Pancreas (tissue), 10 donors: ENCODE measurements around the gene PARVG. TPM values are rescaled to one million over a fixed set of nuclear protein-coding genes. Genes with fewer than 3 reads are reported as not detected.
"Not testable (repeated sequence)": the region's sequence is repeated elsewhere in the genome, so short reads cannot be mapped to it uniquely, and the experiment has no call there.

Experiments
- ATAC-seq, 4 donors: fragments of 200-7000 bp; cut with Tn5 transposase; one replicate each; pipeline versions ENCODE4 v1.8.0 to v1.9.1; 2020; ENCODE audit warnings: mild to moderate bottlenecking in 4 of 4, moderate library complexity in 4 of 4
- DNase-seq, 6 donors: peaks; one replicate each; pipeline ENCODE4 v3.0.0-alpha.2; 2020
- FAIRE-seq: peaks from 2 replicates; lab custom pipeline; 2012; peaks lifted over from hg19 to GRCh38; lab: Jason Lieb, UNC
- H3K27ac ChIP-seq, 4 donors: fragments of 200-600 bp; sonication (generic); 1 replicate in 3 of 4; 2 replicates in 1 of 4; pipeline versions ENCODE4 v1.5.0 to v1.8.0; 2020
- H3K27me3 ChIP-seq, 4 donors: fragments of 200-600 bp; one replicate each; pipeline ENCODE4 v1.8.0; 2021
- H3K36me3 ChIP-seq, 3 donors: fragments of 200-600 bp; sonication (generic) in 1 of 3; one replicate each; pipeline versions ENCODE4 v1.5.0 to v1.8.0; 2020 to 2021
- H3K4me1 ChIP-seq, 3 donors: fragments of 200-600 bp; one replicate each; pipeline ENCODE4 v1.8.0; 2021
- H3K4me3 ChIP-seq, 4 donors: fragments of 200-600 bp; sonication (generic) in 2 of 4; one replicate each; pipeline versions ENCODE4 v1.5.0 to v1.8.0; 2020 to 2021
- H3K9me3 ChIP-seq, 4 donors: fragments of 200-600 bp; one replicate each; pipeline ENCODE4 v1.8.0; 2021
- WGBS, 2 donors: extraction: QIAGEN DNeasy Blood & Tissue Kit; methylation state at CpG; one replicate each; pipeline ENCODE4 v1.1.7; 2013; 5-methylcytosine and 5-hydroxymethylcytosine counted together
- intact Hi-C, 3 donors: fragments of 100-400 bp; cut with DNase I; formaldehyde crosslinking; loops; one replicate each; pipeline versions ENCODE4 v1.11.1 to v1.14.2; 2022
- polyA plus RNA-seq, 2 donors: library from polyadenylated mRNA; stranded (reverse); fragments of 200-250 nt; gene quantifications; one replicate each; pipeline ENCODE4 v1.2.3, GENCODE V29; 2013
- total RNA-seq, 6 donors: library from RNA; stranded (reverse); fragmentation: NEBNext Ultra II Directional in 4 of 6; extraction: Animal tissue kit (Norgen Biotek cat#: 25700) in 4 of 6; gene quantifications; one replicate each; pipeline versions ENCODE4 v1.2.1 to v1.2.4, GENCODE V29; 2021 to 2023
- TF ChIP-seq, protein P1 (sequence below), 4 donors: fragments of 200-600 bp; sonication (generic) in 3 of 4; IDR thresholded peaks; one replicate each; pipeline versions ENCODE4 v1.5.0 to v1.8.0; 2021; ENCODE audit warnings: antibody characterized with exemption in 4 of 4
- donor health status: healthy with polysubstance abuse.
- donor health status: DM: no; HTN: no; CAD: no; lungs with moderate emphysema.
- donor health status: DM: no; HTN: no; CAD: no.
- donor health status: control.
- donor health status: control.
- donor health status: Bipolar disorder and iron deficiency.
- donor health status: DM: yes; HTN: yes; CAD: no.
- donor health status: DM: no; HTN: no; CAD: no.
- donor health status: DM: no; HTN: no; CAD: no.
- donor health status: DM: yes; HTN: yes; CAD: no.

PARVG gene
- total and polyA plus RNA-seq, 8 donors, result 1.1 to 17.0 (median 3.2) TPM

DNA sequence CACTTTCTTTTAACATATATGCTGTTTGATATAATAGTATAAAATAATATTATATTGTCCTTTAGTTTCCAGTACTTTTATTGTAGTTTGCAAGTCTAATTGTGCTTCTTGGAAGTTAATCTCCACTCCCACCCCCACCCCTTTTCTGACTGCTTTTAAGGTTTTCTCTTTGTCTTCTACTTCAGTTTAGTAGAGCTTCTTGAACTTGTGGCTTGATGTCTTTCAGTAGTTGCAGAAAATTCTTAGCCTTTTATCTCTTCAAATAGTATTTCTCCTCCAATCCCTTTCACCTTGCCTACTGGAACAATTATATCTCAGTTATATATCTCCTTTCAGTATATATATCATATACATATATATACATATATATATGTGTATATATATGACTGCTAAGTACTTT, 56.6 kb downstream of the PARVG start:
- Histone ChIP-seq H3K9me3 (no peaks in the 10 kb centered on the region), H3K27me3 (no peaks in the 10 kb centered on the region), H3K4me3 (no peak overlapping the region), H3K4me1 (no peaks in the 10 kb centered on the region), H3K36me3 (no peaks in the 10 kb centered on the region), H3K27ac (no peak overlapping the region)
- DNase-seq (no peak), ATAC-seq (no peak), FAIRE-seq (no peak)
- intact Hi-C loops, result no loop called here
- TF ChIP-seq, protein P1, sequence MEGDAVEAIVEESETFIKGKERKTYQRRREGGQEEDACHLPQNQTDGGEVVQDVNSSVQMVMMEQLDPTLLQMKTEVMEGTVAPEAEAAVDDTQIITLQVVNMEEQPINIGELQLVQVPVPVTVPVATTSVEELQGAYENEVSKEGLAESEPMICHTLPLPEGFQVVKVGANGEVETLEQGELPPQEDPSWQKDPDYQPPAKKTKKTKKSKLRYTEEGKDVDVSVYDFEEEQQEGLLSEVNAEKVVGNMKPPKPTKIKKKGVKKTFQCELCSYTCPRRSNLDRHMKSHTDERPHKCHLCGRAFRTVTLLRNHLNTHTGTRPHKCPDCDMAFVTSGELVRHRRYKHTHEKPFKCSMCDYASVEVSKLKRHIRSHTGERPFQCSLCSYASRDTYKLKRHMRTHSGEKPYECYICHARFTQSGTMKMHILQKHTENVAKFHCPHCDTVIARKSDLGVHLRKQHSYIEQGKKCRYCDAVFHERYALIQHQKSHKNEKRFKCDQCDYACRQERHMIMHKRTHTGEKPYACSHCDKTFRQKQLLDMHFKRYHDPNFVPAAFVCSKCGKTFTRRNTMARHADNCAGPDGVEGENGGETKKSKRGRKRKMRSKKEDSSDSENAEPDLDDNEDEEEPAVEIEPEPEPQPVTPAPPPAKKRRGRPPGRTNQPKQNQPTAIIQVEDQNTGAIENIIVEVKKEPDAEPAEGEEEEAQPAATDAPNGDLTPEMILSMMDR (IDR thresholded peaks at IDR 0.05), result no peak

DNA sequence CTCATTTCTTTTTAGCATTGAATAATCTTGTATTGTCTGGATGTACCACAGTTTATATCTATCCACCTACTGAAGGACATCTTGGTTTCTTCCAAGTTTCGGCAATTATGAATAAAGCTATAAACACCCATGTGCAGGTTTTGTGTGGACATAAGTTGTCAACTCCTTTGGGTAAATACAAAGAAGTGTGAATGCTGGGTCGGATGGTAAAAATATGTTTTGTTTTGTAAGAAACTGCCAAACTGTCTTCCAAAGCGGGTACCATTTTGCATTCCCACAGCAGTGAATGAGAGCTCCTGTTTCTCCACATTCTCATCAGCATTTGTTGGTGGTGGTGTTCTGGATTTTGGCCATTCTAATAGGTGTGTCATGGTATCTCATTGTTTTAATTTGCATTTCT, 60.4 kb downstream of the PARVG start:
- FAIRE-seq, H3K4me3 ChIP-seq, DNase-seq, H3K27me3 ChIP-seq, intact Hi-C loops, ATAC-seq, H3K27ac ChIP-seq, H3K9me3 ChIP-seq, H3K4me1 ChIP-seq, H3K36me3 ChIP-seq: not testable (repeated sequence)
- WGBS, 2 donors, result 84% methylated on average over 3 of the region's 3 CpGs

DNA sequence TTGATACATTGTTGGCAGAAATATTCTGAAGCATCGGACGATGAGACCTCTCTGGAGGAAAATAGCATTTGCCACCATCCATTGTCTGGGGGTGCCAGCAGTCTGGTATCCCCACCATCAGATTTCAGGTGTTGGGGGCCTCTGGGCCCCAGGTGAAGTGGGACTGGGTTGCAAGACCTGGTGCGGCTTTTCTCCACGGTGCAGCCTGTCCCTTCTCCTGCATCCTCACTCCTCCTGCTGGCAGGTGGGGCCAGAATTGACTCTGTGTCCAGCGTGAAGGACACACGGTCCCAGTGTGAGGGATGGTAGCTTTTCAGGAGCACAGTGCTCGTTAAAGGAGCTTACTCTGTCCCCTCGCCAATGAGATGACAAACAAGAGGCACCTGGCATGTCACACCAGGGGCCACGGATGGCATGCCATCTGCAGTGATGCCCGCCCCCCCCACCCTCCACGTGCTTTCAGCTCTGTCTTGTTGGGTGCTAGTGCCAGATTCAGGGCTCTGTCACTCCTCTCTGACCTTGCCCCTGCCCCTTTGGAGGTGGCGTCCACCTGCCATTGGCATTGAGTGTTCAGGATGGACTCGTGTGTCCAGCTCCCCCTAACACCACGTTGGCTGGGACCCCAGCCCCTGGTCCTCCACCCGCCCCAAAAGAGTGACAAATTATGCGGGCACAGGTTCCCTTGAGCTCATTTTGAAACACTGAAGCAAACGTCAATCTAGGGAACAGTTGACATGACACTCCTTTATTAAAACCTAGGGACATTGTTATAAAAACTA, 62.4 kb downstream of the PARVG start:
- Histone ChIP-seq H3K9me3 (no peaks in the 10 kb centered on the region), H3K27ac (no peak overlapping the region)
- intact Hi-C loops, result no loop called here

DNA sequence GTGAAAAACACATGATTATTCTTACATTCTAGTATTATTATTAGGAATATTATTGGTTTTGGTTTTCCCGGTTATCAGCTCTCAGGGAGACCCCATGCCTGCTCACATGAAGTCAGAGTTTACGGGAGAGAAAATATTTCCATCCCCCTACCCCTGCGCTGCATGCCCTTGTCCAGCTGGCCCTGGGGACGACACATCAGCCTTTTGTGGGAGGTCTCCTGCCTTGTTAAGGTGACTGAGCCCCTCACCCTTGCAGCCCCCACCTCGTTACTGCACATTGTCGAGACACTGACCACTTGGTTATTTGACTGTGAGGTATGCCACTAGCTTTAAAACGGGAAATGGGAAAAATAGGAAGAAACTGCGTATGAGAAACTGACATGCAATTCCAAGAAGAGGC, 63.0 kb downstream of the PARVG start:
- H3K36me3 ChIP-seq, result no peaks in the 10 kb centered on the region
- no peak for ATAC-seq
- H3K27ac ChIP-seq, result no peak overlapping the region
- no peaks in the 10 kb centered on the region for H3K9me3 ChIP-seq
- TF ChIP-seq, protein P1 (IDR thresholded peaks at IDR 0.05), result no peak
- FAIRE-seq, result no peak
- H3K4me1 ChIP-seq, result no peaks in the 10 kb centered on the region
- no peak for DNase-seq
- no peak overlapping the region for H3K4me3 ChIP-seq
- intact Hi-C loops, result no loop called here
- 76 to 78% methylated on average over 8 of the region's 8 CpGs for WGBS, 2 donors
- no peaks in the 10 kb centered on the region for H3K27me3 ChIP-seq

More for the DNA sequence above, 62.4 kb downstream of the PARVG start:
- H3K27me3 ChIP-seq, result no peaks in the 10 kb centered on the region
- no peaks in the 10 kb centered on the region for H3K4me1 ChIP-seq
- H3K4me3 ChIP-seq, result no peak overlapping the region
- FAIRE-seq, result no peak
- no peaks in the 10 kb centered on the region for H3K36me3 ChIP-seq
- ATAC-seq, result no peak
- no peak for DNase-seq
- TF ChIP-seq, protein P1 (IDR thresholded peaks at IDR 0.05), result no peak
- 71 to 79% methylated on average over 17 of the region's 17 CpGs for WGBS, 2 donors

DNA sequence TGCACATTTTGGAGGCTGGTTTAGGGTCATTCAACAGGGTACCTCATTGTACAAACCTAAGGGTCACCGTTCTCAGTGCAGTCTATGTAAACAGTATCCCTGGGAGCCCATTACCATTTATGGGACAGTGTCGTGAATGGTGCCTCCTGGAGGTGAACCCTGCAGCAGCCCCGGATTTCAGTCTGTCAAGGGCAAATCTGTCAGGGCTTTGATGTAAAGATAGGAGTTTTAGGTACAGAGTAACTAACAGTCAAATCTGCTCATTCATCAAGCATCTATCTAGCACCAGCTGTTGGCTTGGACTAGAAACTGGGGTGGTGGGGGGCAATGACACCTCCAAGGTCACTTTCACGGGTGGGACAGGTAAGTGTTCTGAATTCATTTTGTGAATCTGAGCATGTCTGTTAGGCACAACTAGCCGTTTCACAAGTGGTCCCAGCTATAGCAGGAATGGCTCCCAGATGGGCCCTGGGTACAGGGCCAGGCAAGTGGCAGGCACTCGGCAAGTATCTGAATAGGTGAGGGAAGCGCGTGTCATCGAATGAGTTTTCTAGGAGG, 63.6 kb downstream of the PARVG start:
- no peaks in the 10 kb centered on the region for H3K27me3 ChIP-seq
- 81 to 83% methylated on average over 9 of the region's 9 CpGs for WGBS, 2 donors
- H3K36me3 ChIP-seq, result no peaks in the 10 kb centered on the region
- no peak overlapping the region for H3K27ac ChIP-seq
- FAIRE-seq (no peak), ATAC-seq (no peak), DNase-seq (no peak)
- TF ChIP-seq, protein P1 (IDR thresholded peaks at IDR 0.05), result no peak
- H3K4me3 ChIP-seq, result no peak overlapping the region
- H3K4me1 ChIP-seq, result no peaks in the 10 kb centered on the region
- H3K9me3 ChIP-seq, result no peaks in the 10 kb centered on the region
- intact Hi-C loops, result no loop called here
